HepG2 (cell line): Measurements from ENCODE around the gene LARP1. TPM values are rescaled to one million over a fixed set of nuclear protein-coding genes. Genes with fewer than 3 reads are reported as not detected.

Experiments used
- ELF1 ChIP-seq: sonication (generic); formaldehyde crosslinking; IDR thresholded peaks from 2 replicates; pipeline ENCODE4 v1.4.0; 2020; ENCODE audit warnings: missing genetic modification reagents
- FOXO1 ChIP-seq: sonication (generic); formaldehyde crosslinking; IDR thresholded peaks from 2 replicates; pipeline ENCODE4 v1.4.0; 2020; ENCODE audit warnings: missing genetic modification reagents
- HOXD1 ChIP-seq: sonication (generic); formaldehyde crosslinking; IDR thresholded peaks from 2 replicates; pipeline ENCODE4 v1.5.0; 2020; ENCODE audit warnings: missing genetic modification reagents
- MIER2 ChIP-seq: IDR thresholded peaks from 2 replicates; pipeline ENCODE4 v1.6.1; 2016; ENCODE audit warnings: missing biosample characterization, missing genetic modification reagents
- MZF1 ChIP-seq: sonication (generic); formaldehyde crosslinking; IDR thresholded peaks from 2 replicates; pipeline ENCODE4 v1.8.1; 2023; ENCODE audit warnings: mild to moderate bottlenecking, missing genetic modification reagents, borderline replicate concordance
- NBN ChIP-seq: fragments of 450-650 bp; conservative IDR thresholded peaks from 2 replicates; pipeline ENCODE4 v1.6.1; 2017
- NFE2L2 ChIP-seq: fragments of 150-350 bp; IDR thresholded peaks from 2 replicates; pipeline ENCODE4 v1.6.1; 2014; ENCODE audit warnings: low read length
- RFXAP ChIP-seq: sonication (generic); formaldehyde crosslinking; IDR thresholded peaks from 2 replicates; pipeline ENCODE4 v1.4.0; 2020; ENCODE audit warnings: missing genetic modification reagents, borderline replicate concordance
- ZFP36L1 ChIP-seq: sonication (generic); formaldehyde crosslinking; IDR thresholded peaks from 2 replicates; pipeline ENCODE4 v1.8.0; 2022; ENCODE audit warnings: mild to moderate bottlenecking, missing genetic modification reagents, moderate library complexity
- ZNF329 ChIP-seq: sonication (generic); formaldehyde crosslinking; IDR thresholded peaks from 2 replicates; pipeline ENCODE4 v1.9.0; 2021; ENCODE audit warnings: low read depth, mild to moderate bottlenecking, missing genetic modification reagents
- ZNF546 ChIP-seq: sonication (generic); formaldehyde crosslinking; conservative IDR thresholded peaks from 2 replicates; pipeline ENCODE4 v1.8.1; 2023; ENCODE audit warnings: mild to moderate bottlenecking, missing genetic modification reagents
- ZNF552 ChIP-seq: sonication (generic); formaldehyde crosslinking; IDR thresholded peaks from 2 replicates; pipeline ENCODE4 v1.9.0; 2022; ENCODE audit warnings: missing genetic modification reagents, mild to moderate bottlenecking, borderline replicate concordance
- ZNF556 ChIP-seq: sonication (generic); formaldehyde crosslinking; IDR thresholded peaks from 2 replicates; pipeline ENCODE4 v1.4.0; 2020; ENCODE audit warnings: mild to moderate bottlenecking, missing genetic modification reagents, borderline replicate concordance
- ZNF749 ChIP-seq: sonication (generic); formaldehyde crosslinking; IDR thresholded peaks from 2 replicates; pipeline ENCODE4 v1.8.0; 2022; ENCODE audit warnings: mild to moderate bottlenecking, missing genetic modification reagents, moderate library complexity, borderline replicate concordance
- polyA plus RNA-seq, 8 experiments: library from polyadenylated mRNA; depleted of rRNA in 3 of 8; stranded (reverse) in 7 of 8; unstranded in 1 of 8; fragments of >200 nt; fragmentation: Illumina TruSeq in 4 of 8; extraction: Trizol in 4 of 8; gene quantifications; 2 replicates each; pipeline versions ENCODE4 v1.2.1 to v1.2.3, GENCODE V29; 2011 to 2016; ENCODE audit warnings: low read depth in 4 of 8, missing spikeins in 1 of 8, mixed read lengths in 1 of 8; ENCODE audit not compliant: insufficient read depth in 1 of 8
- total RNA-seq, 5 experiments: library from RNA; depleted of rRNA; stranded (reverse); fragments of >200 nt; fragmentation: Illumina TruSeq; extraction: Trizol; gene quantifications; 2 replicates each; pipeline ENCODE4 v1.2.3, GENCODE V29; 2016; ENCODE audit warnings: low read depth in 1 of 5
- TF ChIP-seq, protein P1 (sequence below): sonication (generic); formaldehyde crosslinking; IDR thresholded peaks from 2 replicates; pipeline ENCODE4 v1.4.0; 2020; ENCODE audit warnings: mild to moderate bottlenecking, missing genetic modification reagents
- TF ChIP-seq, protein P2 (sequence below): sonication (generic); formaldehyde crosslinking; IDR thresholded peaks from 2 replicates; pipeline ENCODE4 v1.8.1; 2023; ENCODE audit warnings: mild to moderate bottlenecking, missing genetic modification reagents
- TF ChIP-seq, protein P3 (sequence below): sonication (generic); formaldehyde crosslinking; IDR thresholded peaks from 2 replicates; pipeline ENCODE4 v1.4.0; 2020; ENCODE audit warnings: missing genetic modification reagents
- TF ChIP-seq, protein P4 (sequence below): sonication (generic); formaldehyde crosslinking; IDR thresholded peaks from 2 replicates; pipeline ENCODE4 v1.5.0; 2020; ENCODE audit warnings: mild to moderate bottlenecking, missing genetic modification reagents, borderline replicate concordance

The LARP1 gene
- total and polyA plus RNA-seq, 2 of the 13 experiments (the other 11 are each of a cell fraction or from before 2014, with no cell fraction given), result 45.2 to 61.4 TPM

DNA sequence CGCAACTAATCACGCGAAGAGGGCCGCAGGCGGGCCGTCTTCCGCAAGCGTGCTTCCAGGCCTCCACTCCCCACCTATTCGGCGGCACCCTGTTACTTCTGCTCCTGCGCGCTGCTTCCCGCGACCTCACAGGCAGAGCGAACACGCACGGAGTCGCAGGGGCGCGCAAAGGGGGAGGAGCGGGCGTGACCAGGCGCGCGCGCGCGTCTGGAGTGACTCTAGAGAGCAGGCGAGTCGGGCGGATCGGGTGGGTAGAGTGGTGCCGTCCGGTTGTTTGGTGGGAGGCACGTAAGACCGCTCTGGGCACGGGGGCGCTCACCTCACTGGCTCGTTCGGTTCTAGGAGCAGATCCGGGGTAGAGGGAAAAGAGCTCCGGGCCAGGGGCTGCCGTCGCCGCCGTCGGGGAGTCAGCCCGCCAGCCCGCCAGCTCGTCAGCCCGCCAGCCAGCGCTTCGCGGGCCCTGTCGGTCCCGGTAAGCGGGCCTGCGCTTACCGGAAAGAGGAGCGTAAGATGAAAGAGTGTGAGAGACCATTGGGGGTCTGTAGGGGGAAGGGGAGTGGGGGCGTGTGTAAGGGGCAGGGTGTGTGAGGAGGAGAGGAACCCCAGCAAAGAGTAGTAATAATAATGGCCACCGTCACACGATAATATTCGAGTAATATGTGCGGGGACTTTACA is 103.3 kb downstream of the LARP1 start, which contains the start of gene CNOT8 (continued):
- TF ChIP-seq, protein P1, sequence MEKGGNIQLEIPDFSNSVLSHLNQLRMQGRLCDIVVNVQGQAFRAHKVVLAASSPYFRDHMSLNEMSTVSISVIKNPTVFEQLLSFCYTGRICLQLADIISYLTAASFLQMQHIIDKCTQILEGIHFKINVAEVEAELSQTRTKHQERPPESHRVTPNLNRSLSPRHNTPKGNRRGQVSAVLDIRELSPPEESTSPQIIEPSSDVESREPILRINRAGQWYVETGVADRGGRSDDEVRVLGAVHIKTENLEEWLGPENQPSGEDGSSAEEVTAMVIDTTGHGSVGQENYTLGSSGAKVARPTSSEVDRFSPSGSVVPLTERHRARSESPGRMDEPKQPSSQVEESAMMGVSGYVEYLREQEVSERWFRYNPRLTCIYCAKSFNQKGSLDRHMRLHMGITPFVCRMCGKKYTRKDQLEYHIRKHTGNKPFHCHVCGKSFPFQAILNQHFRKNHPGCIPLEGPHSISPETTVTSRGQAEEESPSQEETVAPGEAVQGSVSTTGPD (CRISPR knock-in tag), result no peak
- TF ChIP-seq, protein P2, sequence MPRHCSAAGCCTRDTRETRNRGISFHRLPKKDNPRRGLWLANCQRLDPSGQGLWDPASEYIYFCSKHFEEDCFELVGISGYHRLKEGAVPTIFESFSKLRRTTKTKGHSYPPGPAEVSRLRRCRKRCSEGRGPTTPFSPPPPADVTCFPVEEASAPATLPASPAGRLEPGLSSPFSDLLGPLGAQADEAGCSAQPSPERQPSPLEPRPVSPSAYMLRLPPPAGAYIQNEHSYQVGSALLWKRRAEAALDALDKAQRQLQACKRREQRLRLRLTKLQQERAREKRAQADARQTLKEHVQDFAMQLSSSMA (CRISPR knock-in tag), result 0 out of 2 replicates have a peak, but pooled peaks have one; percentile 40
- no peak for TF ChIP-seq NBN
- no peak for TF ChIP-seq ZNF556 (CRISPR knock-in tag)
- TF ChIP-seq ZNF552, result no peak
- TF ChIP-seq ZNF749 (CRISPR knock-in tag), result no peak
- TF ChIP-seq, protein P3, sequence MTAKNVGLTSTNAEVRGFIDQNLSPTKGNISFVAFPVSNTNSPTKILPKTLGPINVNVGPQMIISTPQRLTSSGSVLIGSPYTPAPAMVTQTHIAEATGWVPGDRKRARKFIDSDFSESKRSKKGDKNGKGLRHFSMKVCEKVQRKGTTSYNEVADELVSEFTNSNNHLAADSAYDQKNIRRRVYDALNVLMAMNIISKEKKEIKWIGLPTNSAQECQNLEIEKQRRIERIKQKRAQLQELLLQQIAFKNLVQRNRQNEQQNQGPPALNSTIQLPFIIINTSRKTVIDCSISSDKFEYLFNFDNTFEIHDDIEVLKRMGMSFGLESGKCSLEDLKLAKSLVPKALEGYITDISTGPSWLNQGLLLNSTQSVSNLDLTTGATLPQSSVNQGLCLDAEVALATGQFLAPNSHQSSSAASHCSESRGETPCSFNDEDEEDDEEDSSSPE, result peak; percentile 84
- TF ChIP-seq ELF1, result no peak; the same call in 1 of the 2 replicates
- TF ChIP-seq ZNF329, result peak; percentile 78; the same call in 1 of the 2 replicates
- TF ChIP-seq FOXO1 (CRISPR knock-in tag), result peak; percentile 56
- peak; percentile 81 for TF ChIP-seq HOXD1 (CRISPR knock-in tag)
- TF ChIP-seq ZFP36L1 (CRISPR knock-in tag), result no peak
- no peak; the same call in 1 of the 2 replicates for TF ChIP-seq RFXAP (CRISPR knock-in tag)
- TF ChIP-seq, protein P4, sequence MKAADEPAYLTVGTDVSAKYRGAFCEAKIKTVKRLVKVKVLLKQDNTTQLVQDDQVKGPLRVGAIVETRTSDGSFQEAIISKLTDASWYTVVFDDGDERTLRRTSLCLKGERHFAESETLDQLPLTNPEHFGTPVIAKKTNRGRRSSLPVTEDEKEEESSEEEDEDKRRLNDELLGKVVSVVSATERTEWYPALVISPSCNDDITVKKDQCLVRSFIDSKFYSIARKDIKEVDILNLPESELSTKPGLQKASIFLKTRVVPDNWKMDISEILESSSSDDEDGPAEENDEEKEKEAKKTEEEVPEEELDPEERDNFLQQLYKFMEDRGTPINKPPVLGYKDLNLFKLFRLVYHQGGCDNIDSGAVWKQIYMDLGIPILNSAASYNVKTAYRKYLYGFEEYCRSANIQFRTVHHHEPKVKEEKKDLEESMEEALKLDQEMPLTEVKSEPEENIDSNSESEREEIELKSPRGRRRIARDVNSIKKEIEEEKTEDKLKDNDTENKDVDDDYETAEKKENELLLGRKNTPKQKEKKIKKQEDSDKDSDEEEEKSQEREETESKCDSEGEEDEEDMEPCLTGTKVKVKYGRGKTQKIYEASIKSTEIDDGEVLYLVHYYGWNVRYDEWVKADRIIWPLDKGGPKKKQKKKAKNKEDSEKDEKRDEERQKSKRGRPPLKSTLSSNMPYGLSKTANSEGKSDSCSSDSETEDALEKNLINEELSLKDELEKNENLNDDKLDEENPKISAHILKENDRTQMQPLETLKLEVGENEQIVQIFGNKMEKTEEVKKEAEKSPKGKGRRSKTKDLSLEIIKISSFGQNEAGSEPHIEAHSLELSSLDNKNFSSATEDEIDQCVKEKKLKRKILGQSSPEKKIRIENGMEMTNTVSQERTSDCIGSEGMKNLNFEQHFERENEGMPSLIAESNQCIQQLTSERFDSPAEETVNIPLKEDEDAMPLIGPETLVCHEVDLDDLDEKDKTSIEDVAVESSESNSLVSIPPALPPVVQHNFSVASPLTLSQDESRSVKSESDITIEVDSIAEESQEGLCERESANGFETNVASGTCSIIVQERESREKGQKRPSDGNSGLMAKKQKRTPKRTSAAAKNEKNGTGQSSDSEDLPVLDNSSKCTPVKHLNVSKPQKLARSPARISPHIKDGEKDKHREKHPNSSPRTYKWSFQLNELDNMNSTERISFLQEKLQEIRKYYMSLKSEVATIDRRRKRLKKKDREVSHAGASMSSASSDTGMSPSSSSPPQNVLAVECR (CRISPR knock-in tag), result peak; percentile 73; the same call in 1 of the 2 replicates
- TF ChIP-seq NFE2L2, result no peak
- TF ChIP-seq ZNF546, result no peak
- TF ChIP-seq MIER2 (CRISPR knock-in tag), result no peak
- TF ChIP-seq MZF1 (CRISPR knock-in tag), result no peak
